Activated naive CD8-positive, alpha-beta T cell (primary cell): ENCODE data around the gene LRP2.
"Not testable (repeated sequence)": the region's sequence is repeated elsewhere in the genome, so short reads cannot be mapped to it uniquely, and the experiment has no call there.

ENCODE experiments used
- H3K27ac Mint-ChIP-seq: one replicate; pipeline ENCODE4 v1.8.0; 2021; ENCODE audit warnings: mixed read lengths
- H3K27me3 Mint-ChIP-seq: one replicate; pipeline ENCODE4 v1.8.0; 2021; ENCODE audit warnings: mixed read lengths
- H3K36me3 Mint-ChIP-seq: one replicate; pipeline ENCODE4 v1.8.0; 2021; ENCODE audit warnings: mixed read lengths
- H3K4me1 Mint-ChIP-seq: one replicate; pipeline ENCODE4 v1.8.0; 2021; ENCODE audit warnings: low read depth, mixed read lengths
- H3K4me3 Mint-ChIP-seq: one replicate; pipeline ENCODE4 v1.8.0; 2021; ENCODE audit warnings: mild to moderate bottlenecking, mixed read lengths
- H3K9me3 Mint-ChIP-seq: one replicate; pipeline ENCODE4 v1.8.0; 2021; ENCODE audit warnings: low read depth, mixed read lengths

The LRP2 gene

GRCh38 chr2:169164311-169164710 is 198.0 kb downstream of the LRP2 start:
- H3K9me3 Mint-ChIP-seq = no peaks in the 10 kb centered on the region
- no peak overlapping the region for H3K4me3 Mint-ChIP-seq

GRCh38 chr2:169162613-169163012 is 199.7 kb downstream of the LRP2 start:
- no peaks in the 10 kb centered on the region for H3K9me3 Mint-ChIP-seq
- peaks cover 9% of the 10 kb centered on the region for H3K27me3 Mint-ChIP-seq
- no peaks in the 10 kb centered on the region for H3K36me3 Mint-ChIP-seq
- no peak overlapping the region for H3K27ac Mint-ChIP-seq
- H3K4me1 Mint-ChIP-seq = no peaks in the 10 kb centered on the region
- no peak overlapping the region for H3K4me3 Mint-ChIP-seq

More at GRCh38 chr2:169164311-169164710, 198.0 kb downstream of the LRP2 start:
- Mint-ChIP-seq H3K4me1 (no peaks in the 10 kb centered on the region), H3K27ac (no peak overlapping the region), H3K27me3 (peaks cover 5% of the 10 kb centered on the region), H3K36me3 (no peaks in the 10 kb centered on the region)

DNA sequence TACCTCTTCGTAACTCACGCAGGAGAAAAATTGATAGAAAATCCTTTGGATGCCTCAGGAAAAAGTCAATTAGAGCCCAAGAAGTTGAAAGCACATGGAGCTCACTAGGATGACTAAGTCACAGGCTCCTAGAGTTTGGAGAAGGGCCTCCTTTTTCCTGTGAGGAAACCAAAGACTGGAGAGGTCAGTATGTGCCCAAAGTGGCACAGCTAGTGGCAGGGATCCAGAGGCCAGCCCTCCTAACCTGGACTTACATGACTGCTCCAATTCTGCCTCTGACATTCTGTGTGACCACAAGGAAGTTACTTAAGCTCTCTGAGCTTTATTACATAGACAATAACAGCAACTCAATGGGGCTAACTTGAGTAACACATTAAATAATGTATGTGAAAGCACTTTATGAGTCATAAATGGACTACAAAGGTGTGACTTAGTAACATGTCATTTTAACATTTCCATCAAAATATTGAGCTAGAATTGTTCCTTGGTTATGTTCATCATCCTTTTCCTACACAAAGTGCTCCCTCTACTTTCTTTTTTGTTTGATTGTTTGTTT is 201.3 kb downstream of the LRP2 start:
- Mint-ChIP-seq H3K9me3 (no peaks in the 10 kb centered on the region), H3K4me1 (no peaks in the 10 kb centered on the region), H3K4me3 (no peak overlapping the region), H3K36me3 (no peaks in the 10 kb centered on the region), H3K27me3 (peaks cover 8% of the 10 kb centered on the region), H3K27ac (no peak overlapping the region)

DNA sequence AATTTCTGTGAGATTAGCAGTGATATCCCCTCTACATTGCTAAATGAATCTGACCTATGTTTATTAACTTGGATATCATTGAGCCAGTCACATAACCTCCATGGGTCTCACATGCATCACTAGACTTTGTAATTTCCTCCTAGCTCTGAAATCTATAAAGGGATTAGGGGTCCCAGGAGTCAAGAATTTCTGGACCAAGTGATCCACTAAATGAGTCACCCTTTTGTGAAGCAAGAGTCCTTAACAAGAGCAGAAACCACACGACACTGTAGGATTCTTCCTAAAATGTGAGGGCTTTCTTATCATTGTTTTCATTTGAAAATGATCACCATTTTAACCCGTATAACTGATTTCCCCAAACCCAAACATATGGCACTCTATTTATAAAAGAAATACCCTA is 202.6 kb downstream of the LRP2 start:
- peaks cover 4% of the 10 kb centered on the region for H3K27me3 Mint-ChIP-seq
- no peak overlapping the region for H3K4me3 Mint-ChIP-seq
- no peak overlapping the region for H3K27ac Mint-ChIP-seq
- no peaks in the 10 kb centered on the region for H3K9me3 Mint-ChIP-seq
- no peaks in the 10 kb centered on the region for H3K4me1 Mint-ChIP-seq
- peaks cover 1% of the 10 kb centered on the region for H3K36me3 Mint-ChIP-seq

- Mint-ChIP-seq H3K36me3 (peaks cover 5% of the 10 kb centered on the region), H3K4me3 (no peak overlapping the region), H3K27ac (no peak overlapping the region), H3K9me3 (peaks cover 3% of the 10 kb centered on the region), H3K4me1 (no peaks in the 10 kb centered on the region), H3K27me3 (peaks cover 4% of the 10 kb centered on the region)
These were observed 203.5 kb downstream of the LRP2 start for GRCh38 chr2:169158874-169159273.

DNA sequence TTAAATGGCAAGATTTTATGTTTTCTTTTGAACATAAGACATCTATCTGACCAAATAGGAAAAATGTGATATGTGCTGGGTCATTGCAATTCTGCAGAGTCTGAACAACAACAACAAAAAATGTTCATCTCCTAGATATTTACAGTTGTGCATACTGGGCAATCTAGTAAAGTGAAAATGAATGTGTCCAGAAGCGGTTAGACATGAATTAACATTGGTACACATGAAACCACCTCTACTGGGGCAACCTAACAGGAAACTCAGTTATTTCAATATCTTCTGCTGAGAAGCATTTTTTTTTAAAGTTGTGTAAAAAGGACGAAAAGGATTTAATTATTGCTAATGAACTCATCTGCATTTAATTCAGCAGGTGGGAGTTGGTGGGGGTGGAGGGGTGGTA is 216.1 kb downstream of the LRP2 start:
- H3K36me3 Mint-ChIP-seq = no peaks in the 10 kb centered on the region

DNA sequence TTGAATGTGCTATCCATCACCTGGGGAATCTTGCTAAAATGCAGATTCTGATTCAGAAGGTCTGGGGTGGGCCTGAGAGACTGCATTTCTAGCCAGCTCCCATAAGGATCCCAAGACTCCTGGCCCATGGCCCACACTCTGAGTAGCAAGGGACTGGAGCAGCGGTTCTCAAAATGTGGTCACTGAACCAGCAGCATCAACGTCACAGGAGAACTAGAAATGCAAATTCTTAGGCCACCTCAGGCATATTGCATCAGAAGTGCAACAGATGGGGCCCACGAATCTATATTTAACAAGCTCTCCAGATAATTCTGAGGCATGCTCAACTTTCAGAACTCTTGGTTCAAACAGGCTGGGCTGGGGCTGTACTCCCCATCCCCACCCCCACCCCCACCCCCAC is 218.3 kb downstream of the LRP2 start:
- Mint-ChIP-seq H3K4me1 (no peaks in the 10 kb centered on the region), H3K4me3 (no peak overlapping the region), H3K27me3 (peaks cover 3% of the 10 kb centered on the region), H3K9me3 (no peaks in the 10 kb centered on the region), H3K36me3 (no peaks in the 10 kb centered on the region), H3K27ac (no peak overlapping the region)

More for the DNA sequence above, 216.1 kb downstream of the LRP2 start:
- Mint-ChIP-seq H3K27ac (no peak overlapping the region), H3K27me3 (peaks cover 3% of the 10 kb centered on the region), H3K9me3 (no peaks in the 10 kb centered on the region), H3K4me1 (no peaks in the 10 kb centered on the region), H3K4me3 (no peak overlapping the region)

GRCh38 chr2:169141713-169142352 is 220.5 kb downstream of the LRP2 start:
- Mint-ChIP-seq H3K27ac (no peak overlapping the region), H3K27me3 (no peaks in the 10 kb centered on the region), H3K36me3 (no peaks in the 10 kb centered on the region), H3K9me3 (no peaks in the 10 kb centered on the region), H3K4me1 (no peaks in the 10 kb centered on the region), H3K4me3 (no peak overlapping the region)

DNA sequence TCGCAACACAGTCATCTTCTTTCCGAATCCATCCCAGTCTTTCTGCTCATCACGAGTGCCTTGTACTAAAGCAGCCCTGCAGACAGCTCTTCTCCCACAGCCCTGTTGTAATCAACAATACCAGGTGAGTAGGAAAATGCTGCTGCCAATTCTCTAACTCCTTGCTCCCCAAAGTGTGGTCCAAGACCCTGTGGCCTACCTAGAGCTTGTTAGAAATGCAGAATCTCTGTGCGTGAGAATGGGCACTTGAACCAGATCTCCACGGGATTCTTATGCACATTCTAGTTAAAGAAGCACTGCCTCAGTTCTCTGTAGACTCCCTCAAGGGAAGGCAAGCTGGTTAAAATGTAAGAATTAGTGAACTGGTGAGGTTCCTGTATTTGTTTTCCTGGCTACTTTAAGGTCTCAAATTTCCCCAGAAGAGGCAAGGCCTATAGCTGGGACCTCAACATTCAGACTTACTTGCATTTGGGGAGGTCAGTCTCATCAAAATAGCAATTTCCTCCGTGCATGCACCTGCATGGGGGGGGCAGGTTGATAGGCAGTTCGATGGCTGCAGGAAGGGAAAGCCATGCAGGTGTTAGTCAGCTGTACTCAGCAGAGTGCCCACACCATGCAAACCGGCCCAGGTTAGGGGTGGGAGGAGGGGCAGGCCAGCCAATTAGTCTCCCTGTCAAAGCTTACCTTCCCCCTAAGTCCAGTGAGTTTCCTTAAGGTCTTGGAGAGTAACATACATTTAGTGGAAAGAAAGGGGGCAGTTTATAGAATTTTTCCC is 222.2 kb downstream of the LRP2 start:
- Mint-ChIP-seq H3K27ac (no peak overlapping the region), H3K27me3 (no peaks in the 10 kb centered on the region), H3K4me3 (no peak overlapping the region), H3K9me3 (no peaks in the 10 kb centered on the region), H3K36me3 (no peaks in the 10 kb centered on the region), H3K4me1 (no peaks in the 10 kb centered on the region)

DNA sequence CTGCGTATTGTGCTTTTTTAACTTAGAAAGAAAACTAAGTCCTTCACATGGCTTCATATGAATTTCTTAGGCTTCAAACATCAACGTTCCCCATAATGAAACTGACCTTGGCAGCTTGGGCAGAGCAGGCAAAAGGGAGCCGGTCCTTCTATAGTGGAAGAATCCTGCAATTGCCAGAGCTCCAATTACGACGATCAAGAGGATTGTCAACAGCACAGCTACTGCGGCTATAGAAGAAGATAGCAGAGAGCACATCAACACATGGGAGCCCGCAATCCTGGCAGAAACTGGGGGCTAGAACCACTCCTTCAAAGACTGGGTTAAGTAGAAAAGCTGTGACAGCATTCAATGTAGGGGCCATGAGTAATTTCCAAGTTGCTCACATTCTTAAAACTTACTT is 223.2 kb downstream of the LRP2 start:
- H3K27ac Mint-ChIP-seq = no peak overlapping the region
- no peaks in the 10 kb centered on the region for H3K36me3 Mint-ChIP-seq
- no peak overlapping the region for H3K4me3 Mint-ChIP-seq

GRCh38 chr2:169137924-169138323 is 224.4 kb downstream of the LRP2 start:
- Mint-ChIP-seq H3K9me3 (no peaks in the 10 kb centered on the region), H3K4me3 (no peak overlapping the region), H3K27me3 (no peaks in the 10 kb centered on the region), H3K27ac (no peak overlapping the region), H3K36me3 (no peaks in the 10 kb centered on the region), H3K4me1 (no peaks in the 10 kb centered on the region)

More for the DNA sequence above, 223.2 kb downstream of the LRP2 start:
- Mint-ChIP-seq H3K27me3 (no peaks in the 10 kb centered on the region), H3K9me3 (no peaks in the 10 kb centered on the region), H3K4me1 (no peaks in the 10 kb centered on the region)

- Mint-ChIP-seq H3K4me1 (no peaks in the 10 kb centered on the region), H3K27ac (no peak overlapping the region), H3K9me3 (no peaks in the 10 kb centered on the region), H3K4me3 (no peak overlapping the region), H3K27me3 (no peaks in the 10 kb centered on the region), H3K36me3 (no peaks in the 10 kb centered on the region)
These were observed 225.3 kb downstream of the LRP2 start for GRCh38 chr2:169136885-169137534.

DNA sequence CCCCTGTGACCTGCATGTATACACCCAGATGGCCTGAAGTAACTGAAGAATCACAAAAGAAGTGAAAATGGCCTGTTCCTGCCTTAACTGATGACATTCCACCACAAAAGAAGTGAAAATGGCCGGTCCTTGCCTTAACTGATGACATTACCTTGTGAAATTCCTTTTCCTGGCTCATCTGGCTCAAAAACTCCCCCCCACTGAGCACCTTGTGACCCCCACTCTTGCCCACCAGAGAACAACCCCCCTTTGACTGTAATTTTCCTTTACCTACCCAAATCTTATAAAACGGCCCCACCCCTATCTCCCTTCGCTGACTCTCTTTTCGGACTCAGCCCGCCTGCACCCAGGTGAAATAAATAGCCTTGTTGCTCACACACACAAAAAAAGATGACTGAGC is 225.9 kb downstream of the LRP2 start:
- H3K4me1 Mint-ChIP-seq, H3K27ac Mint-ChIP-seq, H3K27me3 Mint-ChIP-seq, H3K9me3 Mint-ChIP-seq, H3K36me3 Mint-ChIP-seq, H3K4me3 Mint-ChIP-seq: not testable (repeated sequence)

- H3K27me3 Mint-ChIP-seq, H3K9me3 Mint-ChIP-seq, H3K4me1 Mint-ChIP-seq, H3K36me3 Mint-ChIP-seq, H3K27ac Mint-ChIP-seq, H3K4me3 Mint-ChIP-seq: not testable (repeated sequence)
These were observed 228.1 kb downstream of the LRP2 start for GRCh38 chr2:169134272-169134671.
